Neuronal stem cell (in vitro differentiated cells): ENCODE data around the gene RARB.

ENCODE experiments used
- DNase-seq: peaks from one replicate; pipeline ENCODE4 v3.0.0-alpha.2; 2013; ENCODE audit warnings: low spot score
- H2AFZ ChIP-seq: one replicate; pipeline ENCODE4 v1.6.1; 2013; ENCODE audit warnings: mild to moderate bottlenecking, low read length, inconsistent platforms
- H2AK5ac ChIP-seq: 2 replicates; pipeline ENCODE4 v1.6.1; 2013; ENCODE audit warnings: low read depth, mild to moderate bottlenecking, inconsistent platforms, low read length, moderate library complexity, mixed read lengths
- H2BK120ac ChIP-seq: 2 replicates; pipeline ENCODE4 v1.6.1; 2013; ENCODE audit warnings: low read depth, mild to moderate bottlenecking, inconsistent platforms, low read length, moderate library complexity, mixed read lengths
- H2BK12ac ChIP-seq: one replicate; pipeline ENCODE4 v1.6.1; 2013; ENCODE audit warnings: low read length, inconsistent platforms
- H2BK15ac ChIP-seq: 2 replicates; pipeline ENCODE4 v1.6.1; 2013; ENCODE audit warnings: mild to moderate bottlenecking, low read length, inconsistent platforms, mixed read lengths
- H2BK5ac ChIP-seq: one replicate; pipeline ENCODE4 v1.6.1; 2013; ENCODE audit warnings: inconsistent platforms, mild to moderate bottlenecking, low read length, moderate library complexity
- H3K14ac ChIP-seq: one replicate; pipeline ENCODE4 v1.6.1; 2013; ENCODE audit warnings: low read length, inconsistent platforms
- H3K18ac ChIP-seq: 2 replicates; pipeline ENCODE4 v1.6.1; 2013; ENCODE audit warnings: low read length, inconsistent platforms
- H3K23ac ChIP-seq: 2 replicates; pipeline ENCODE4 v1.6.1; 2013; ENCODE audit warnings: low read depth, mild to moderate bottlenecking, mixed read lengths, low read length, inconsistent platforms; ENCODE audit not compliant: poor library complexity
- H3K27ac ChIP-seq: replicated peaks from 3 replicates; pipeline ENCODE4 v1.5.1; 2013; ENCODE audit warnings: low read length, inconsistent platforms
- H3K27me3 ChIP-seq, 3 experiments: 2 replicates each; pipeline ENCODE4 v1.6.1; 2013; ENCODE audit warnings: low read length in 3 of 3, mild to moderate bottlenecking in 2 of 3, inconsistent platforms in 1 of 3, low read depth in 1 of 3, mixed read lengths in 1 of 3, moderate library complexity in 1 of 3; ENCODE audit not compliant: control insufficient read depth in 3 of 3, insufficient read depth in 3 of 3
- H3K36me3 ChIP-seq, 2 donors: replicated peaks in 1 of 2; 2 replicates each; pipeline ENCODE4 v1.6.1; 2013; ENCODE audit warnings: low read length in 2 of 2; ENCODE audit not compliant: control insufficient read depth in 2 of 2, insufficient read depth in 2 of 2
- H3K4ac ChIP-seq: 2 replicates; pipeline ENCODE4 v1.6.1; 2013; ENCODE audit warnings: inconsistent platforms, mild to moderate bottlenecking, low read length, moderate library complexity
- H3K4me1 ChIP-seq, 2 donors: 1 replicate in 1 of 2; 2 replicates in 1 of 2; pipeline ENCODE4 v1.6.1; 2013; ENCODE audit warnings: low read length in 2 of 2, low read depth in 1 of 2; ENCODE audit not compliant: control insufficient read depth in 2 of 2, insufficient read depth in 1 of 2
- H3K4me2 ChIP-seq: one replicate; pipeline ENCODE4 v1.6.1; 2013; ENCODE audit warnings: mild to moderate bottlenecking, low read length, inconsistent platforms; ENCODE audit not compliant: insufficient read depth, poor library complexity, severe bottlenecking
- H3K4me3 ChIP-seq, 2 donors: 2 replicates each; pipeline ENCODE4 v1.5.1; 2013; ENCODE audit warnings: low read length in 2 of 2, mild to moderate bottlenecking in 2 of 2, inconsistent platforms in 1 of 2, moderate library complexity in 1 of 2
- H3K79me1 ChIP-seq: one replicate; pipeline ENCODE4 v1.6.1; 2013; ENCODE audit warnings: low read depth, mild to moderate bottlenecking, inconsistent platforms, low read length, moderate library complexity
- H3K9ac ChIP-seq: one replicate; pipeline ENCODE4 v1.6.1; 2013; ENCODE audit warnings: mild to moderate bottlenecking, low read depth, low read length, inconsistent platforms; ENCODE audit not compliant: poor library complexity
- H3K9me3 ChIP-seq, 2 donors: replicated peaks in 1 of 2; 2 replicates each; pipeline versions ENCODE3 to v1.6.1; 2013; ENCODE audit warnings: low read length in 2 of 2, mild to moderate bottlenecking in 2 of 2, inconsistent platforms in 1 of 2, low read depth in 1 of 2, mixed read lengths in 1 of 2, moderate library complexity in 1 of 2; ENCODE audit not compliant: control insufficient read depth in 2 of 2, insufficient read depth in 1 of 2
- H4K8ac ChIP-seq: one replicate; pipeline ENCODE4 v1.6.1; 2013; ENCODE audit warnings: low read depth, mild to moderate bottlenecking, inconsistent platforms, low read length, moderate library complexity
- H4K91ac ChIP-seq: one replicate; pipeline ENCODE4 v1.6.1; 2013; ENCODE audit warnings: low read length, low read depth, mild to moderate bottlenecking, inconsistent platforms; ENCODE audit not compliant: poor library complexity
- WGBS, 2 donors: extraction: QIAGEN DNeasy Blood & Tissue Kit; methylation state at CpG; one replicate each; pipeline ENCODE4 v1.1.7; 2013; ENCODE audit warnings: missing lambda C conversion rate in 2 of 2, mixed read lengths in 1 of 2; ENCODE audit not compliant: insufficient read length in 2 of 2, insufficient replicate concordance in 1 of 2; ENCODE audit errors: extremely low coverage in 2 of 2; 5-methylcytosine and 5-hydroxymethylcytosine counted together

The RARB gene

DNA sequence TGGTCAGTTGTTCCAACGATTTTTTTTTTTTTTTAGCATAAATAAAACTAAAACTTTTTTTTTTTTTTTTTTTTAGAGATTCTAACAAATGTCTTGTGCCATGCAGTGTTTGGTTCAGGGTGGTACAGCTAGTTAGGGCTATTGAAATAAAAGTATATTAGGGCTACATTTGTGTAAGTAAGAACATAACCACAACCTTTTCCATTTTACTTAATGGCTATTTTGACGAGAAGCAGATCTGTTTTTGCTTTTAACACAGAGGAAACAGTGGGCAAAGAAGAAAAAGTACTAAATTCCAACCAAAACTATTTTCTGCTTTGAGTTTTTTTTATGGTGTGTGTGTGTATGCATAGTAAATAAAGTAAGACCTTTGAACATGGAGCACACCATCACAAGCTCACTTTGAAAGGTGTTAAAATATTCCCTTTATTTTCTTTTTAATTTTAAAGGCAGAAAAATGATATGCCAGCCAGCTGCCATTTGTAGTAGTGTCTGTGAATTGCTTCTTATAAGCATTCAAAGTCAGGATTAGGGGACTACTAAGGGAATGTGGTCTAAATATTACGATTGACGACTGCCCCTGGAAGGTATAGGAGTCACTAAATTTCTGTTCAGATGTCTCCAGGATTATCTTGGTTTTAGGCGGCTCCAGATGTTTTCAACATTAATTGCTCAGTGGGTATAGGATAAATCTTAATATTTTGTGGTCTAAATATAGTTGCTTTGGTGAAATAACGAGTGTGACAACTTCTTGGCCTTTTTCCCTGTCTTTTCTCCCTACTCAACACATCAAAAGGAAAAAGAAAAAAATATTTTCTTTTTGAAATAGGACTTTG, 3.1 kb downstream of the RARB start:
- no peak overlapping the region for H3K23ac ChIP-seq
- no peaks in the 10 kb centered on the region for H3K27me3 ChIP-seq
- no peak overlapping the region for H2AFZ ChIP-seq
- WGBS, 2 donors = no CpG with 5 or more reads among the region's 6 CpGs
- H4K91ac ChIP-seq = no peak overlapping the region
- no peak overlapping the region for H2BK12ac ChIP-seq
- peaks cover 13 to 25% of the 10 kb centered on the region in 2 donors for H3K4me1 ChIP-seq
- no peak for DNase-seq
- H3K4ac ChIP-seq = no peak overlapping the region
- no peak overlapping the region for H3K4me2 ChIP-seq
- H3K18ac ChIP-seq = no peak overlapping the region
- no peak overlapping the region for H2BK120ac ChIP-seq
- H3K36me3 ChIP-seq = no peaks in the 10 kb centered on the region
- H2BK5ac ChIP-seq = no peak overlapping the region
- H4K8ac ChIP-seq = no peak overlapping the region
- H3K9me3 ChIP-seq = no peaks in the 10 kb centered on the region
- no peak overlapping the region for H2AK5ac ChIP-seq
- H3K9ac ChIP-seq = no peak overlapping the region
- no peak overlapping the region for H2BK15ac ChIP-seq
- no peak overlapping the region for H3K14ac ChIP-seq
- H3K79me1 ChIP-seq = no peaks in the 10 kb centered on the region
- H3K4me3 ChIP-seq = no peak overlapping the region
- H3K27ac ChIP-seq = no peak overlapping the region

DNA sequence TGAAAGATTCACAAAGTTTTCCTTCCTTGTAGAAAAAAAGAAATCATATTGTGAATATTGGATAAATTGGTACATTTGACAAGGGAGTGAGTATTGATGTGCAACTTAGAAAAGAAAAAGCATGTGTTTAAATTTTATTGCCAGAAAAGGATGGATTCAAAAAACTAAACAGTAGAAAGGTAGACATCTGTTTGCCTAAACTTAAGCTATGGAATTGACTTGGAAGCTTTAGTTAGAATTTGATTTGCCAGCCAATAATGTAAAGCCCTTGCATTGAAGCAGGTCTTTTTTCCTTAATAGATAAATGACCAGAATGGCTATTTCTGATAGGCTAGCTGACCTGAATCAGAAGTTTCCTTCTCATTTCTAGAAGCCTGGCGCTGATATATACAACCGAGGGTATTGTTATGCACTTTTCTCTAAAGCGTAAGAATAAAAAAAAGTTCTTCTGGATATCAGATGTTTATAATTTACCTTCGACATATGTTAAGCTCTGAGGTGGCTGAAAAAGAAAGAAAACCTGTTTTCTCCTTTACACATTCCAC, 4.2 kb downstream of the RARB start:
- Histone ChIP-seq H2BK15ac (no peak overlapping the region), H3K27me3 (no peaks in the 10 kb centered on the region), H4K91ac (no peak overlapping the region), H3K4me2 (no peak overlapping the region), H3K4me3 (no peak overlapping the region), H2BK12ac (no peak overlapping the region), H3K18ac (no peak overlapping the region), H2BK5ac (no peak overlapping the region), H3K79me1 (no peaks in the 10 kb centered on the region), H4K8ac (no peak overlapping the region), H2AFZ (no peak overlapping the region), H3K4ac (no peak overlapping the region), H2BK120ac (no peak overlapping the region), H3K23ac (no peak overlapping the region), H3K27ac (no peak overlapping the region), H3K36me3 (no peaks in the 10 kb centered on the region), H2AK5ac (no peak overlapping the region), H3K14ac (no peak overlapping the region), H3K9ac (no peak overlapping the region), H3K9me3 (no peaks in the 10 kb centered on the region), H3K4me1 (peaks cover 12 to 19% of the 10 kb centered on the region in 2 donors)
- DNase-seq = no peak
- WGBS, 2 donors = no CpG with 5 or more reads among the region's 4 CpGs

DNA sequence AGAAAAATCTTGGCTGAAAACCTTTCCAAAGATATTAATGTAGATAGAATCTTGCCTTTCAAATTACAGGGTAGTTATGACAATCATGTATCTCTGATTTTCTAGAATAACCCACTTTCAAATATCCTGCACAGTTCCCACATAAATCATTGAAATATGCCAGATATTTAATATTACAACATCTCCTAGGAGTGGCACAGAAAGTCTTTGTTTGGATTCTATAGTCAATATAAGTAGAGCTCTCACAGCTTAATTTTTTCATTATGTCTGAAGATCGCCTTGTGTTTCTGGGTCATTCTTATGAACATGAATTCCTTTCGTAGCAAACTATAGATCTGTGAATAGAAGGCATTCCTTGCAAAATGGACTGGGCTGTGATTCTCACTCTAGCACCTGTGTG, 5.0 kb downstream of the RARB start:
- no peak overlapping the region for H3K14ac ChIP-seq
- H3K9ac ChIP-seq = no peak overlapping the region
- no peak overlapping the region for H2BK5ac ChIP-seq
- H2BK12ac ChIP-seq = no peak overlapping the region
- WGBS, 2 donors = no CpG with 5 or more reads among the region's 2 CpGs
- H3K9me3 ChIP-seq = no peaks in the 10 kb centered on the region
- H3K4me3 ChIP-seq = no peak overlapping the region
- no peak overlapping the region for H4K8ac ChIP-seq
- H2AK5ac ChIP-seq = no peak overlapping the region
- H4K91ac ChIP-seq = no peak overlapping the region
- no peak overlapping the region for H3K18ac ChIP-seq
- peaks cover 11 to 19% of the 10 kb centered on the region in 2 donors for H3K4me1 ChIP-seq
- no peaks in the 10 kb centered on the region for H3K79me1 ChIP-seq
- no peak overlapping the region for H3K4ac ChIP-seq
- H2BK120ac ChIP-seq = no peak overlapping the region
- no peak for DNase-seq
- no peaks in the 10 kb centered on the region for H3K27me3 ChIP-seq
- no peak overlapping the region for H3K27ac ChIP-seq
- H2BK15ac ChIP-seq = no peak overlapping the region
- H3K4me2 ChIP-seq = no peak overlapping the region
- H2AFZ ChIP-seq = no peak overlapping the region
- no peak overlapping the region for H3K23ac ChIP-seq
- H3K36me3 ChIP-seq = no peaks in the 10 kb centered on the region

DNA sequence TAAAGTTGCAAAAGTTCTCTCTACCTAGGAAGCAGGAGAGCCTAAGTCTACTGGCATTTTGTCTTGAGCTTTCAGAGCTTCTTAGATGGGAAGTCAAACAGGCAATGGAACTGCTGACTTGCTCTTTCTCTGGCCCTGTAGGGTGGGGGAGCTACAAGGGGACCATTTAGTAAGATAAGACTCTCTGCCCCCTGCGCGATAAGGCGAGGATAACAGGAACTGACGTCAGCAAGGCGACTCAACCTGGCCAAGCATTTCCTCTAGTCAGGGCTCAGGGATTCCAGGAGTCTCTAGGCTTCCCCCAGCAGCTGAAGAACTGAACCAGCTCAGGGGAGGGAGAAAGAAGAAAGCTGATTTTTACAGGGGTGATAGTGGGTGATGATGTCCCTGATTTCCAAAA, 5.8 kb downstream of the RARB start:
- Histone ChIP-seq H3K18ac (peak overlapping the region; percentile 24), H3K36me3 (no peaks in the 10 kb centered on the region), H3K14ac (no peak overlapping the region), H2BK5ac (no peak overlapping the region), H3K27ac (no peak overlapping the region), H3K4me1 (peaks cover 7 to 15% of the 10 kb centered on the region in 2 donors), H4K8ac (no peak overlapping the region), H3K4me3 (no peak overlapping the region), H3K4ac (no peak overlapping the region), H3K4me2 (no peak overlapping the region), H2BK12ac (no peak overlapping the region), H3K9me3 (no peaks in the 10 kb centered on the region), H3K79me1 (no peaks in the 10 kb centered on the region), H2BK15ac (no peak overlapping the region), H3K9ac (no peak overlapping the region), H2AFZ (no peak overlapping the region), H3K27me3 (no peaks in the 10 kb centered on the region), H4K91ac (no peak overlapping the region), H2BK120ac (no peak overlapping the region), H3K23ac (no peak overlapping the region), H2AK5ac (no peak overlapping the region)
- WGBS, 2 donors = no CpG with 5 or more reads among the region's 5 CpGs
- no peak for DNase-seq
